HepG2 (cell line): ENCODE measurements around the gene KIF6. TPM values are rescaled to one million over a fixed set of nuclear protein-coding genes. Genes with fewer than 3 reads are reported as not detected.

ENCODE experiments used
- CBX1 ChIP-seq: IDR thresholded peaks from one replicate; pipeline ENCODE4 v1.6.1; 2016; ENCODE audit warnings: antibody characterized with exemption, low read depth
- GABPA ChIP-seq, 2 experiments: IDR thresholded peaks; 2 replicates each; pipeline ENCODE4 v1.6.1; 2011 to 2016; ENCODE audit warnings: low read depth in 2 of 2, low read length in 1 of 2, missing biosample characterization in 1 of 2, missing genetic modification characterization in 1 of 2
- MXD4 ChIP-seq: IDR thresholded peaks from 2 replicates; pipeline ENCODE4 v1.6.1; 2016; ENCODE audit warnings: mild to moderate bottlenecking, missing biosample characterization, missing genetic modification reagents
- PCBP1 ChIP-seq: fragments of 200-400 bp; formaldehyde crosslinking; IDR thresholded peaks from 2 replicates; pipeline ENCODE4 v1.6.1; 2017; ENCODE audit warnings: mild to moderate bottlenecking, low read depth, low read length, borderline replicate concordance
- RORA ChIP-seq: sonication (generic); formaldehyde crosslinking; IDR thresholded peaks from 2 replicates; pipeline ENCODE4 v1.5.0; 2020; ENCODE audit warnings: mild to moderate bottlenecking, missing genetic modification reagents, moderate library complexity
- TFDP2 ChIP-seq: sonication (generic); formaldehyde crosslinking; IDR thresholded peaks from 2 replicates; pipeline ENCODE4 v1.4.0; 2020; ENCODE audit warnings: missing genetic modification reagents
- ZBTB40 ChIP-seq, 2 experiments: fragments of 450-650 bp in 1 of 2; sonication (generic) in 1 of 2; formaldehyde crosslinking in 1 of 2; IDR thresholded peaks; 2 replicates each; pipeline versions ENCODE4 v1.6.1 to v1.8.0; 2016 to 2022; ENCODE audit warnings: antibody characterized with exemption in 1 of 2, mild to moderate bottlenecking in 1 of 2, missing genetic modification reagents in 1 of 2
- ZNF20 ChIP-seq: sonication (generic); formaldehyde crosslinking; IDR thresholded peaks from 2 replicates; pipeline ENCODE4 v1.4.0; 2020; ENCODE audit warnings: mild to moderate bottlenecking, moderate library complexity, missing genetic modification reagents
- ZNF724P ChIP-seq: sonication (generic); formaldehyde crosslinking; IDR thresholded peaks from 2 replicates; pipeline ENCODE4 v1.8.0; 2022; ENCODE audit warnings: missing genetic modification reagents, borderline replicate concordance
- polyA plus RNA-seq, 8 experiments: library from polyadenylated mRNA; depleted of rRNA in 3 of 8; stranded (reverse) in 7 of 8; unstranded in 1 of 8; fragments of >200 nt; fragmentation: Illumina TruSeq in 4 of 8; extraction: Trizol in 4 of 8; gene quantifications; 2 replicates each; pipeline versions ENCODE4 v1.2.1 to v1.2.3, GENCODE V29; 2011 to 2016; ENCODE audit warnings: low read depth in 4 of 8, missing spikeins in 1 of 8, mixed read lengths in 1 of 8; ENCODE audit not compliant: insufficient read depth in 1 of 8
- total RNA-seq, 5 experiments: library from RNA; depleted of rRNA; stranded (reverse); fragments of >200 nt; fragmentation: Illumina TruSeq; extraction: Trizol; gene quantifications; 2 replicates each; pipeline ENCODE4 v1.2.3, GENCODE V29; 2016; ENCODE audit warnings: low read depth in 1 of 5

Gene KIF6
- total and polyA plus RNA-seq, 2 of the 13 experiments (the other 11 are each of a cell fraction or from before 2014, with no cell fraction given) = 0.04 to 0.27 TPM

- TF ChIP-seq MXD4 (CRISPR knock-in tag) (peak; percentile 37; the same call in 1 of the 2 replicates), ZNF20 (no peak), PCBP1 (no peak), GABPA (IDR thresholded peaks at IDR 0.05; ENCODE audit: low read depth, low read length) (peak; percentile 31), GABPA (CRISPR knock-in tag; IDR thresholded peaks at IDR 0.05; ENCODE audit: low read depth) (peak; percentile 85), ZBTB40 (IDR thresholded peaks at IDR 0.05) (no peak), ZBTB40 (CRISPR knock-in tag; IDR thresholded peaks at IDR 0.05) (no peak), RORA (CRISPR knock-in tag) (no peak), CBX1 (peak; percentile 38), TFDP2 (CRISPR knock-in tag) (no peak; the same call in 1 of the 2 replicates), ZNF724P (peak; percentile 25; the same call in 1 of the 2 replicates)
Observed at GRCh38 chr6:39724787-39725631, at the start of gene KIF6 (continued).
